Esophagus muscularis mucosa (tissue), 3 donors: ENCODE measurements around the gene ASTN2.

Experiments used
- POLR2A ChIP-seq: fragments of 450-650 bp; IDR thresholded peaks from one replicate; pipeline ENCODE4 v1.6.1; 2017; ENCODE audit warnings: antibody characterized with exemption, moderate library complexity, mild to moderate bottlenecking, low read depth
- TF ChIP-seq, protein P1 (sequence below), 3 experiments: fragments of 200-600 bp in 2 of 3; fragments of 450-650 bp in 1 of 3; sonication (generic) in 2 of 3; IDR thresholded peaks; one replicate each; pipeline ENCODE4 v1.5.1; 2017 to 2019; ENCODE audit warnings: antibody characterized with exemption in 3 of 3, mild to moderate bottlenecking in 2 of 3, moderate library complexity in 1 of 3

- no peak for TF ChIP-seq POLR2A
- TF ChIP-seq, protein P1, sequence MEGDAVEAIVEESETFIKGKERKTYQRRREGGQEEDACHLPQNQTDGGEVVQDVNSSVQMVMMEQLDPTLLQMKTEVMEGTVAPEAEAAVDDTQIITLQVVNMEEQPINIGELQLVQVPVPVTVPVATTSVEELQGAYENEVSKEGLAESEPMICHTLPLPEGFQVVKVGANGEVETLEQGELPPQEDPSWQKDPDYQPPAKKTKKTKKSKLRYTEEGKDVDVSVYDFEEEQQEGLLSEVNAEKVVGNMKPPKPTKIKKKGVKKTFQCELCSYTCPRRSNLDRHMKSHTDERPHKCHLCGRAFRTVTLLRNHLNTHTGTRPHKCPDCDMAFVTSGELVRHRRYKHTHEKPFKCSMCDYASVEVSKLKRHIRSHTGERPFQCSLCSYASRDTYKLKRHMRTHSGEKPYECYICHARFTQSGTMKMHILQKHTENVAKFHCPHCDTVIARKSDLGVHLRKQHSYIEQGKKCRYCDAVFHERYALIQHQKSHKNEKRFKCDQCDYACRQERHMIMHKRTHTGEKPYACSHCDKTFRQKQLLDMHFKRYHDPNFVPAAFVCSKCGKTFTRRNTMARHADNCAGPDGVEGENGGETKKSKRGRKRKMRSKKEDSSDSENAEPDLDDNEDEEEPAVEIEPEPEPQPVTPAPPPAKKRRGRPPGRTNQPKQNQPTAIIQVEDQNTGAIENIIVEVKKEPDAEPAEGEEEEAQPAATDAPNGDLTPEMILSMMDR (IDR thresholded peaks at IDR 0.05), result no peak
Observed at GRCh38 chr9:116641292-116642059, 773.4 kb downstream of the ASTN2 start.
